NCI-H2107 treated with DMSO at 0.1 percent for 48 hours (cell line): ENCODE results near the gene CCDC172.

Experiments
- DNase-seq: peaks from one replicate; lab custom pipeline; 2025; ENCODE audit not compliant: unreplicated experiment; lab: John Stamatoyannopoulos, UW

CCDC172 gene

GRCh38 chr10:116324227-116324950, at the start of gene CCDC172:
TSS of gene CCDC172 (plus strand) at chr10:116324448. CDS start at chr10:116325012, 564 bp downstream.
- no peak for DNase-seq

- no peak for DNase-seq
Observed at GRCh38 chr10:116276981-116277380, 47.3 kb upstream of the CCDC172 start.

- DNase-seq: no peak
Observed at GRCh38 chr10:116278846-116279245, 45.4 kb upstream of the CCDC172 start.

- no peak for DNase-seq
Observed at GRCh38 chr10:116281775-116282174, 42.5 kb upstream of the CCDC172 start.

GRCh38 chr10:116286626-116287200, 37.5 kb upstream of the CCDC172 start:
- DNase-seq: no peak

- no peak for DNase-seq
Observed at GRCh38 chr10:116287906-116288501, 36.2 kb upstream of the CCDC172 start.

- DNase-seq: no peak
Observed at GRCh38 chr10:116289652-116290051, 34.6 kb upstream of the CCDC172 start.

- no peak for DNase-seq
Observed at GRCh38 chr10:116292493-116292892, 31.8 kb upstream of the CCDC172 start.

GRCh38 chr10:116296291-116296721, 27.9 kb upstream of the CCDC172 start:
- no peak for DNase-seq

GRCh38 chr10:116298586-116298985, 25.7 kb upstream of the CCDC172 start:
- no peak for DNase-seq

GRCh38 chr10:116300542-116300941, 23.7 kb upstream of the CCDC172 start:
- DNase-seq: no peak

- DNase-seq: no peak
Observed at GRCh38 chr10:116304923-116305322, 19.3 kb upstream of the CCDC172 start.

- DNase-seq: no peak
Observed at GRCh38 chr10:116306847-116307246, 17.4 kb upstream of the CCDC172 start.

GRCh38 chr10:116307455-116307854, 16.8 kb upstream of the CCDC172 start:
- DNase-seq: no peak

GRCh38 chr10:116311016-116311415, 13.2 kb upstream of the CCDC172 start:
- DNase-seq: no peak

- DNase-seq: no peak
Observed at GRCh38 chr10:116311706-116312490, 12.3 kb upstream of the CCDC172 start.

GRCh38 chr10:116312548-116312947, 11.7 kb upstream of the CCDC172 start:
- DNase-seq: no peak

- DNase-seq: no peak
Observed at GRCh38 chr10:116316503-116316902, 7.7 kb upstream of the CCDC172 start.

GRCh38 chr10:116324951-116325635, 845 bp downstream of the CCDC172 start:
- DNase-seq: no peak

- no peak for DNase-seq
Observed at GRCh38 chr10:116325987-116326386, 1.7 kb downstream of the CCDC172 start.

- no peak for DNase-seq
Observed at GRCh38 chr10:116329153-116329552, 4.9 kb downstream of the CCDC172 start.
